ENCODE measurements around the gene ST3GAL3. TPM values are rescaled to one million over a fixed set of nuclear protein-coding genes. Genes with fewer than 3 reads are reported as not detected.

Gene ST3GAL3
- total RNA-seq, 1 donor from 2014 or later: 16.5 TPM

- no peak for DNase-seq
- Mint-ChIP-seq H3K27ac (ENCODE audit: unreplicated experiment) (no peak overlapping the region), H3K4me3 (ENCODE audit: unreplicated experiment) (no peak overlapping the region), H3K9me3 (ENCODE audit: unreplicated experiment) (peaks cover 2% of the 10 kb centered on the region), H3K4me1 (ENCODE audit: low read depth, unreplicated experiment) (no peaks in the 10 kb centered on the region), H3K27me3 (ENCODE audit: unreplicated experiment) (peaks cover 1% of the 10 kb centered on the region), H3K36me3 (ENCODE audit: unreplicated experiment) (no peaks in the 10 kb centered on the region)
- no peak for TF ChIP-seq CTCF (IDR thresholded peaks at IDR 0.05; ENCODE audit: partially characterized antibody, unreplicated experiment)
Observed at GRCh38 chr1:43957407-43958040, 250.2 kb downstream of the ST3GAL3 start.

- DNase-seq: no peak
- H3K27me3 Mint-ChIP-seq (ENCODE audit: unreplicated experiment): peaks cover 1% of the 10 kb centered on the region
- H3K27ac Mint-ChIP-seq (ENCODE audit: unreplicated experiment): no peak overlapping the region
- H3K9me3 Mint-ChIP-seq (ENCODE audit: unreplicated experiment): peaks cover 2% of the 10 kb centered on the region
- no peaks in the 10 kb centered on the region for H3K4me1 Mint-ChIP-seq (ENCODE audit: low read depth, unreplicated experiment)
- TF ChIP-seq CTCF (IDR thresholded peaks at IDR 0.05; ENCODE audit: partially characterized antibody, unreplicated experiment): no peak
- no peaks in the 10 kb centered on the region for H3K36me3 Mint-ChIP-seq (ENCODE audit: unreplicated experiment)
- no peak overlapping the region for H3K4me3 Mint-ChIP-seq (ENCODE audit: unreplicated experiment)
Observed at GRCh38 chr1:43958351-43959255, 251.3 kb downstream of the ST3GAL3 start.

GRCh38 chr1:43960798-43961197, 253.5 kb downstream of the ST3GAL3 start:
- no peak for TF ChIP-seq CTCF (IDR thresholded peaks at IDR 0.05; ENCODE audit: partially characterized antibody, unreplicated experiment)
- no peak overlapping the region for H3K27ac Mint-ChIP-seq (ENCODE audit: unreplicated experiment)
- DNase-seq: no peak
- no peaks in the 10 kb centered on the region for H3K4me1 Mint-ChIP-seq (ENCODE audit: low read depth, unreplicated experiment)
- peaks cover 2% of the 10 kb centered on the region for H3K9me3 Mint-ChIP-seq (ENCODE audit: unreplicated experiment)
- H3K4me3 Mint-ChIP-seq (ENCODE audit: unreplicated experiment): no peak overlapping the region
- peaks cover 1% of the 10 kb centered on the region for H3K27me3 Mint-ChIP-seq (ENCODE audit: unreplicated experiment)
- no peaks in the 10 kb centered on the region for H3K36me3 Mint-ChIP-seq (ENCODE audit: unreplicated experiment)

- peaks cover 1% of the 10 kb centered on the region for H3K27me3 Mint-ChIP-seq (ENCODE audit: unreplicated experiment)
- H3K27ac Mint-ChIP-seq (ENCODE audit: unreplicated experiment): no peak overlapping the region
- H3K4me1 Mint-ChIP-seq (ENCODE audit: low read depth, unreplicated experiment): no peaks in the 10 kb centered on the region
- TF ChIP-seq CTCF (IDR thresholded peaks at IDR 0.05; ENCODE audit: partially characterized antibody, unreplicated experiment): no peak
- DNase-seq: no peak
- H3K9me3 Mint-ChIP-seq (ENCODE audit: unreplicated experiment): peaks cover 2% of the 10 kb centered on the region
- no peak overlapping the region for H3K4me3 Mint-ChIP-seq (ENCODE audit: unreplicated experiment)
- H3K36me3 Mint-ChIP-seq (ENCODE audit: unreplicated experiment): no peaks in the 10 kb centered on the region
Observed at GRCh38 chr1:43961692-43962091, 254.4 kb downstream of the ST3GAL3 start.

- Mint-ChIP-seq H3K4me3 (ENCODE audit: unreplicated experiment) (no peak overlapping the region), H3K27ac (ENCODE audit: unreplicated experiment) (no peak overlapping the region), H3K36me3 (ENCODE audit: unreplicated experiment) (no peaks in the 10 kb centered on the region), H3K4me1 (ENCODE audit: low read depth, unreplicated experiment) (no peaks in the 10 kb centered on the region), H3K27me3 (ENCODE audit: unreplicated experiment) (peaks cover under 1% of the 10 kb centered on the region), H3K9me3 (ENCODE audit: unreplicated experiment) (peaks cover 3% of the 10 kb centered on the region)
- no peak for DNase-seq
- no peak for TF ChIP-seq CTCF (IDR thresholded peaks at IDR 0.05; ENCODE audit: partially characterized antibody, unreplicated experiment)
Observed at GRCh38 chr1:43962324-43962723, 255.0 kb downstream of the ST3GAL3 start.
